Astrocyte (in vitro differentiated cells and primary cell): Measurements from ENCODE around the gene PFDN2. TPM values are rescaled to one million over a fixed set of nuclear protein-coding genes. Genes with fewer than 3 reads are reported as not detected.
A peak's percentile ranks its signal among the peaks of the same experiment; 100 is the strongest.

ENCODE experiments used
- DNase-seq: peaks from one replicate; pipeline ENCODE4 v3.0.0-alpha.2; 2010; ENCODE audit warnings: low read depth
- FAIRE-seq: peaks from 2 replicates; lab custom pipeline; 2011; peaks lifted over from hg19 to GRCh38; lab: Jason Lieb, UNC
- H2AFZ ChIP-seq: 2 replicates; pipeline ENCODE4 v1.6.0; 2012; ENCODE audit warnings: low read depth, low read length, inconsistent platforms
- H3K27ac ChIP-seq: 2 replicates; pipeline ENCODE4 v1.5.1; 2011; ENCODE audit warnings: low read depth, low read length, inconsistent platforms
- H3K27me3 ChIP-seq: 2 replicates; pipeline ENCODE4 v1.6.0; 2011; ENCODE audit warnings: low read length, inconsistent platforms; ENCODE audit not compliant: insufficient read depth
- H3K36me3 ChIP-seq: 2 replicates; pipeline ENCODE4 v1.5.1; 2011; ENCODE audit warnings: low read length, inconsistent platforms; ENCODE audit not compliant: insufficient read depth
- H3K4me1 ChIP-seq: 2 replicates; pipeline ENCODE4 v1.5.1; 2011; ENCODE audit warnings: low read length, inconsistent platforms; ENCODE audit not compliant: insufficient read depth
- H3K4me2 ChIP-seq: 2 replicates; pipeline ENCODE4 v1.6.0; 2012; ENCODE audit warnings: low read length, inconsistent platforms
- H3K4me3 ChIP-seq: 2 replicates; pipeline ENCODE4 v1.5.1; 2011; ENCODE audit warnings: low read depth, mild to moderate bottlenecking, low read length, inconsistent platforms; ENCODE audit not compliant: insufficient read depth
- H3K79me2 ChIP-seq: 2 replicates; pipeline ENCODE4 v1.6.0; 2012; ENCODE audit warnings: mild to moderate bottlenecking, low read length, inconsistent platforms; ENCODE audit not compliant: insufficient read depth
- H3K9ac ChIP-seq: 2 replicates; pipeline ENCODE4 v1.6.0; 2012; ENCODE audit warnings: mild to moderate bottlenecking, low read length, inconsistent platforms
- H3K9me3 ChIP-seq: 2 replicates; pipeline ENCODE4 v1.5.1; 2012; ENCODE audit warnings: low read depth, mild to moderate bottlenecking, low read length, inconsistent platforms; ENCODE audit not compliant: insufficient read depth
- H4K20me1 ChIP-seq: 2 replicates; pipeline ENCODE4 v1.6.0; 2012; ENCODE audit warnings: low read length, inconsistent platforms; ENCODE audit not compliant: insufficient read depth
- H3K27ac Mint-ChIP-seq: one replicate; pipeline ENCODE4 v1.8.0; 2021; ENCODE audit warnings: mild to moderate bottlenecking, mixed read lengths; ENCODE audit not compliant: unreplicated experiment
- H3K27me3 Mint-ChIP-seq: one replicate; pipeline ENCODE4 v1.8.0; 2021; ENCODE audit warnings: low read depth, mixed read lengths; ENCODE audit not compliant: unreplicated experiment
- H3K36me3 Mint-ChIP-seq: one replicate; pipeline ENCODE4 v1.8.0; 2021; ENCODE audit warnings: low read depth, mixed read lengths; ENCODE audit not compliant: unreplicated experiment
- H3K4me1 Mint-ChIP-seq: one replicate; pipeline ENCODE4 v1.8.0; 2021; ENCODE audit warnings: low read depth, mixed read lengths; ENCODE audit not compliant: unreplicated experiment
- H3K4me3 Mint-ChIP-seq: one replicate; pipeline ENCODE4 v1.8.0; 2021; ENCODE audit warnings: mild to moderate bottlenecking, moderate library complexity, mixed read lengths; ENCODE audit not compliant: unreplicated experiment
- H3K9me3 Mint-ChIP-seq: one replicate; pipeline ENCODE4 v1.8.0; 2021; ENCODE audit warnings: mild to moderate bottlenecking, mixed read lengths; ENCODE audit not compliant: unreplicated experiment
- CTCF ChIP-seq: IDR thresholded peaks from 2 replicates; pipeline ENCODE4 v1.5.1; 2011; ENCODE audit warnings: low read depth, mild to moderate bottlenecking, inconsistent platforms, low read length, moderate library complexity; ENCODE audit not compliant: insufficient read depth
- EZH2 ChIP-seq: IDR thresholded peaks from 2 replicates; pipeline ENCODE4 v1.6.1; 2012; ENCODE audit warnings: mild to moderate bottlenecking, low read length, inconsistent platforms; ENCODE audit not compliant: insufficient read depth
- total RNA-seq: library from RNA; stranded (reverse); gene quantifications from 2 replicates; pipeline ENCODE4 v1.2.1, GENCODE V29; 2021

Gene PFDN2
- total RNA-seq, 1 donor from 2014 or later, result 111 TPM

- H4K20me1 ChIP-seq, result no peaks in the 10 kb centered on the region
- H3K4me1 ChIP-seq, result peaks cover 6% of the 10 kb centered on the region
- Mint-ChIP-seq H3K27me3 (no peaks in the 10 kb centered on the region), H3K9me3 (peaks cover 4% of the 10 kb centered on the region), H3K4me3 (no peak overlapping the region), H3K27ac (no peak overlapping the region), H3K36me3 (peaks cover 7% of the 10 kb centered on the region), H3K4me1 (peaks cover 30% of the 10 kb centered on the region)
- H3K36me3 ChIP-seq, result no peaks in the 10 kb centered on the region
- H3K9me3 ChIP-seq, result no peaks in the 10 kb centered on the region
- no peak overlapping the region for H3K4me2 ChIP-seq
- DNase-seq (no peak), FAIRE-seq (no peak)
- no peak overlapping the region for H3K4me3 ChIP-seq
- H3K27me3 ChIP-seq, result no peaks in the 10 kb centered on the region
- TF ChIP-seq CTCF (no peak), EZH2 (no peak)
- H2AFZ ChIP-seq, result peak overlapping the region; percentile 34
- no peak overlapping the region for H3K9ac ChIP-seq
- H3K79me2 ChIP-seq, result no peaks in the 10 kb centered on the region
- H3K27ac ChIP-seq, result no peak overlapping the region
Observed at GRCh38 chr1:161077426-161077825, 40.4 kb downstream of the PFDN2 start.

- Histone ChIP-seq H3K36me3 (no peaks in the 10 kb centered on the region), H3K4me2 (no peak overlapping the region), H3K27ac (no peak overlapping the region), H3K4me3 (no peak overlapping the region), H3K9me3 (no peaks in the 10 kb centered on the region), H3K4me1 (peaks cover 6% of the 10 kb centered on the region), H4K20me1 (no peaks in the 10 kb centered on the region), H3K9ac (no peak overlapping the region), H2AFZ (no peak overlapping the region), H3K27me3 (no peaks in the 10 kb centered on the region), H3K79me2 (no peaks in the 10 kb centered on the region)
- FAIRE-seq (no peak), DNase-seq (no peak)
- no peak overlapping the region for H3K27ac Mint-ChIP-seq
- TF ChIP-seq CTCF (no peak), EZH2 (no peak)
- peaks cover 4% of the 10 kb centered on the region for H3K9me3 Mint-ChIP-seq
- peaks cover 31% of the 10 kb centered on the region for H3K4me1 Mint-ChIP-seq
- H3K36me3 Mint-ChIP-seq, result peaks cover 7% of the 10 kb centered on the region
- no peak overlapping the region for H3K4me3 Mint-ChIP-seq
- no peaks in the 10 kb centered on the region for H3K27me3 Mint-ChIP-seq
Observed at GRCh38 chr1:161076410-161076809, 41.4 kb downstream of the PFDN2 start.

GRCh38 chr1:161074676-161075368, 43.0 kb downstream of the PFDN2 start:
- no peaks in the 10 kb centered on the region for H3K4me1 ChIP-seq
- no peaks in the 10 kb centered on the region for H3K9me3 ChIP-seq
- H3K4me3 ChIP-seq, result no peak overlapping the region
- no peaks in the 10 kb centered on the region for H3K27me3 ChIP-seq
- H3K36me3 Mint-ChIP-seq, result peaks cover 7% of the 10 kb centered on the region
- H3K79me2 ChIP-seq, result no peaks in the 10 kb centered on the region
- H3K9me3 Mint-ChIP-seq, result peaks cover 4% of the 10 kb centered on the region
- peaks cover 20% of the 10 kb centered on the region for H3K4me1 Mint-ChIP-seq
- DNase-seq, result no peak
- no peaks in the 10 kb centered on the region for H4K20me1 ChIP-seq
- no peak overlapping the region for H3K27ac ChIP-seq
- H3K4me2 ChIP-seq, result no peak overlapping the region
- no peaks in the 10 kb centered on the region for H3K36me3 ChIP-seq
- H3K9ac ChIP-seq, result no peak overlapping the region
- H3K4me3 Mint-ChIP-seq, result peak overlapping the region; percentile 54
- no peaks in the 10 kb centered on the region for H3K27me3 Mint-ChIP-seq
- no peak for TF ChIP-seq EZH2
- TF ChIP-seq CTCF, result no peak
- H3K27ac Mint-ChIP-seq, result peak overlapping the region; percentile 19
- no peak overlapping the region for H2AFZ ChIP-seq
- FAIRE-seq, result no peak
